GM18507 (cell line): ENCODE results near the gene ST6GALNAC3.
"Not testable (repeated sequence)": the region's sequence is repeated elsewhere in the genome, so short reads cannot be mapped to it uniquely, and the experiment has no call there.

Experiments used
- DNase-seq: peaks from one replicate; pipeline ENCODE4 v3.0.0; 2011; ENCODE audit warnings: low read depth; ENCODE audit not compliant: insufficient read length; ENCODE audit errors: extremely low spot score
- FAIRE-seq: peaks from 2 replicates; lab custom pipeline; 2011; peaks lifted over from hg19 to GRCh38; lab: Jason Lieb, UNC

The ST6GALNAC3 gene

GRCh38 chr1:76074321-76075187 is at the start of gene ST6GALNAC3:
TSS of gene ST6GALNAC3 (plus strand) at chr1:76074746.
- FAIRE-seq (no peak), DNase-seq (peak; percentile 17)

GRCh38 chr1:76027341-76027740 is 47.2 kb upstream of the ST6GALNAC3 start:
- DNase-seq (no peak), FAIRE-seq (no peak)

GRCh38 chr1:76029331-76029730 is 45.2 kb upstream of the ST6GALNAC3 start:
- FAIRE-seq (no peak), DNase-seq (no peak)

- no peak for FAIRE-seq
- no peak for DNase-seq
These were observed 43.0 kb upstream of the ST6GALNAC3 start for GRCh38 chr1:76031496-76031895.

GRCh38 chr1:76033800-76034475 is 40.6 kb upstream of the ST6GALNAC3 start:
- FAIRE-seq = no peak
- no peak for DNase-seq

- DNase-seq = no peak
- no peak for FAIRE-seq
These were observed 39.5 kb upstream of the ST6GALNAC3 start for GRCh38 chr1:76035053-76035452.

GRCh38 chr1:76037324-76037723 is 37.2 kb upstream of the ST6GALNAC3 start:
- DNase-seq = no peak
- FAIRE-seq = no peak

GRCh38 chr1:76038287-76039004 is 36.1 kb upstream of the ST6GALNAC3 start:
- FAIRE-seq (no peak), DNase-seq (no peak)

- DNase-seq (no peak), FAIRE-seq (no peak)
These were observed 28.4 kb upstream of the ST6GALNAC3 start for GRCh38 chr1:76046149-76046548.

- DNase-seq = no peak
- no peak for FAIRE-seq
These were observed 26.3 kb upstream of the ST6GALNAC3 start for GRCh38 chr1:76048219-76048618.

GRCh38 chr1:76048926-76049325 is 25.6 kb upstream of the ST6GALNAC3 start:
- no peak for DNase-seq
- FAIRE-seq = no peak

- DNase-seq (no peak), FAIRE-seq (no peak)
These were observed 25.0 kb upstream of the ST6GALNAC3 start for GRCh38 chr1:76049498-76049897.

- DNase-seq, FAIRE-seq: not testable (repeated sequence)
These were observed 24.5 kb upstream of the ST6GALNAC3 start for GRCh38 chr1:76050073-76050472.

- DNase-seq (no peak), FAIRE-seq (no peak)
These were observed 21.5 kb upstream of the ST6GALNAC3 start for GRCh38 chr1:76053021-76053420.

GRCh38 chr1:76054359-76054758 is 20.2 kb upstream of the ST6GALNAC3 start:
- no peak for FAIRE-seq

GRCh38 chr1:76055987-76056386 is 18.6 kb upstream of the ST6GALNAC3 start:
- FAIRE-seq = no peak

More at GRCh38 chr1:76054359-76054758, 20.2 kb upstream of the ST6GALNAC3 start:
- no peak for DNase-seq

GRCh38 chr1:76059451-76059850 is 15.1 kb upstream of the ST6GALNAC3 start:
- DNase-seq = no peak
- FAIRE-seq = no peak

More at GRCh38 chr1:76055987-76056386, 18.6 kb upstream of the ST6GALNAC3 start:
- no peak for DNase-seq

GRCh38 chr1:76065270-76065669 is 9.3 kb upstream of the ST6GALNAC3 start:
- DNase-seq = no peak
- FAIRE-seq = no peak

GRCh38 chr1:76066394-76066793 is 8.2 kb upstream of the ST6GALNAC3 start:
- FAIRE-seq (no peak), DNase-seq (no peak)

- DNase-seq = no peak
- no peak for FAIRE-seq
These were observed 6.0 kb upstream of the ST6GALNAC3 start for GRCh38 chr1:76068542-76068941.
